Liver (tissue), 9 donors: ENCODE measurements around the gene SHISA3. TPM values are rescaled to one million over a fixed set of nuclear protein-coding genes. Genes with fewer than 3 reads are reported as not detected.

Experiments
- DNase-seq: peaks from one replicate; pipeline ENCODE4 v3.0.0-alpha.2; 2017; ENCODE audit warnings: low spot score
- H3K27ac ChIP-seq, 2 donors: one replicate each; pipeline ENCODE4 v1.7.0; 2013; ENCODE audit warnings: inconsistent platforms in 2 of 2, low read length in 2 of 2, control low read depth in 1 of 2, low read depth in 1 of 2, mild to moderate bottlenecking in 1 of 2
- H3K27me3 ChIP-seq, 4 donors: one replicate each; pipeline versions ENCODE4 v1.6.1 to v1.7.0; 2013; ENCODE audit warnings: low read length in 3 of 4, inconsistent platforms in 1 of 4, mild to moderate bottlenecking in 1 of 4, moderate library complexity in 1 of 4; ENCODE audit not compliant: control insufficient read depth in 4 of 4, insufficient read depth in 4 of 4
- H3K36me3 ChIP-seq, 4 donors: one replicate each; pipeline versions ENCODE4 v1.6.1 to v1.7.0; 2013; ENCODE audit warnings: low read length in 3 of 4, mild to moderate bottlenecking in 3 of 4, low read depth in 1 of 4, moderate library complexity in 1 of 4; ENCODE audit not compliant: control insufficient read depth in 4 of 4, insufficient read depth in 3 of 4
- H3K4me1 ChIP-seq, 4 donors: one replicate each; pipeline versions ENCODE4 v1.6.1 to v1.7.0; 2013; ENCODE audit warnings: low read length in 3 of 4, mild to moderate bottlenecking in 3 of 4, moderate library complexity in 1 of 4; ENCODE audit not compliant: control insufficient read depth in 4 of 4, insufficient read depth in 4 of 4
- H3K4me3 ChIP-seq, 3 donors: one replicate each; pipeline versions ENCODE4 v1.6.1 to v1.7.0; 2013; ENCODE audit warnings: low read length in 3 of 3, control low read depth in 1 of 3, low read depth in 1 of 3, mild to moderate bottlenecking in 1 of 3
- H3K9ac ChIP-seq, 2 donors: one replicate each; pipeline ENCODE4 v1.7.0; 2013; ENCODE audit warnings: low read length in 2 of 2, mild to moderate bottlenecking in 2 of 2, moderate library complexity in 2 of 2, control low read depth in 1 of 2, low read depth in 1 of 2
- H3K9me3 ChIP-seq, 4 donors: one replicate each; pipeline versions ENCODE4 v1.6.1 to v1.7.0; 2013; ENCODE audit warnings: low read length in 3 of 4; ENCODE audit not compliant: control insufficient read depth in 4 of 4
- ATF3 ChIP-seq: IDR thresholded peaks from 2 replicates; pipeline ENCODE4 v1.6.1; 2016; ENCODE audit warnings: antibody characterized with exemption
- CTCF ChIP-seq: fragments of 150-350 bp; IDR thresholded peaks from 2 replicates; pipeline ENCODE4 v1.5.1; 2017; ENCODE audit warnings: improper control_type of control experiment, low read depth, low read length; ENCODE audit not compliant: missing input control
- FOXA1 ChIP-seq: IDR thresholded peaks from 2 replicates; pipeline ENCODE4 v1.6.1; 2016; ENCODE audit warnings: antibody characterized with exemption
- FOXA2 ChIP-seq: IDR thresholded peaks from 2 replicates; pipeline ENCODE4 v1.6.1; 2016; ENCODE audit warnings: antibody characterized with exemption
- GABPA ChIP-seq, 2 donors: IDR thresholded peaks in 1 of 2; conservative IDR thresholded peaks in 1 of 2; 2 replicates each; pipeline ENCODE4 v1.6.1; 2016; ENCODE audit warnings: antibody characterized with exemption in 2 of 2, mild to moderate bottlenecking in 1 of 2, moderate library complexity in 1 of 2
- HNF4A ChIP-seq, 2 donors: conservative IDR thresholded peaks; 2 replicates each; pipeline ENCODE4 v1.6.1; 2016; ENCODE audit warnings: antibody characterized with exemption in 2 of 2, mild to moderate bottlenecking in 2 of 2
- HNF4G ChIP-seq: IDR thresholded peaks from 2 replicates; pipeline ENCODE4 v1.6.1; 2016; ENCODE audit warnings: antibody characterized with exemption
- JUND ChIP-seq, 2 donors: IDR thresholded peaks; 2 replicates each; pipeline ENCODE4 v1.6.1; 2016; ENCODE audit warnings: antibody characterized with exemption in 2 of 2
- MAX ChIP-seq: IDR thresholded peaks from 2 replicates; pipeline ENCODE4 v1.6.1; 2016; ENCODE audit warnings: antibody characterized with exemption
- NR2F2 ChIP-seq: IDR thresholded peaks from 2 replicates; pipeline ENCODE4 v1.6.1; 2016; ENCODE audit warnings: antibody characterized with exemption
- RAD21 ChIP-seq, 2 donors: IDR thresholded peaks; 2 replicates each; pipeline ENCODE4 v1.6.1; 2016; ENCODE audit warnings: antibody characterized with exemption in 2 of 2, mild to moderate bottlenecking in 2 of 2
- REST ChIP-seq: IDR thresholded peaks from 2 replicates; pipeline ENCODE4 v1.6.1; 2016; ENCODE audit warnings: antibody characterized with exemption, mild to moderate bottlenecking
- RXRA ChIP-seq, 2 donors: IDR thresholded peaks; 2 replicates each; pipeline ENCODE4 v1.6.1; 2017 to 2018; ENCODE audit warnings: antibody characterized with exemption in 2 of 2, mild to moderate bottlenecking in 1 of 2
- SP1 ChIP-seq: IDR thresholded peaks from 2 replicates; pipeline ENCODE4 v1.6.1; 2018; ENCODE audit warnings: antibody characterized with exemption, mild to moderate bottlenecking
- TAF1 ChIP-seq: conservative IDR thresholded peaks from 2 replicates; pipeline ENCODE4 v1.6.1; 2016; ENCODE audit warnings: antibody characterized with exemption, mild to moderate bottlenecking
- YY1 ChIP-seq: IDR thresholded peaks from 2 replicates; pipeline ENCODE4 v1.6.1; 2016; ENCODE audit warnings: antibody characterized with exemption, mild to moderate bottlenecking
- ZBTB33 ChIP-seq: IDR thresholded peaks from 2 replicates; pipeline ENCODE4 v1.6.1; 2016; ENCODE audit warnings: antibody characterized with exemption
- polyA plus RNA-seq, 2 donors: library from polyadenylated mRNA; stranded (reverse) in 1 of 2; unstranded in 1 of 2; fragments of 200-250 nt in 1 of 2; fragments of >200 nt in 1 of 2; fragmentation: Nextera tagmentation in 1 of 2; extraction: Ambion mirVana in 1 of 2; gene quantifications; one replicate each; pipeline versions ENCODE4 v1.2.1 to v1.2.3, GENCODE V29; 2013 to 2015
- total RNA-seq, 2 donors: library from RNA; depleted of rRNA; stranded (reverse); fragments of >200 nt; gene quantifications; one replicate each; pipeline ENCODE4 v1.2.3, GENCODE V29; 2014
- donor health status: healthy.
- donor health status: healthy.
- donor health status: healthy.
- donor health status: healthy.
- donor health status: healthy.

Gene SHISA3
- total and polyA plus RNA-seq, 4 donors, result 0.25 to 0.63 (median 0.56) TPM; not detected in 1

- Histone ChIP-seq H3K4me3 (no peak overlapping the region), H3K9me3 (no peaks in the 10 kb centered on the region), H3K27ac (no peak overlapping the region), H3K4me1 (peaks cover 0 to 5% (median 0%) of the 10 kb centered on the region in 4 donors), H3K27me3 (peaks cover 0 to 4% (median 0%) of the 10 kb centered on the region in 4 donors), H3K9ac (no peak overlapping the region), H3K36me3 (no peaks in the 10 kb centered on the region)
- DNase-seq, result no peak
- TF ChIP-seq YY1, result no peak
- TF ChIP-seq HNF4G, result no peak
- no peak for TF ChIP-seq NR2F2
- TF ChIP-seq REST, result no peak
- no peak for TF ChIP-seq CTCF
- TF ChIP-seq GABPA (IDR thresholded peaks at IDR 0.05 in 1 of 2, conservative IDR thresholded peaks at IDR 0.05 in 1 of 2), result no peak
- TF ChIP-seq RAD21 (IDR thresholded peaks at IDR 0.05), result no peak
- TF ChIP-seq JUND (IDR thresholded peaks at IDR 0.05), result no peak
- TF ChIP-seq FOXA1, result no peak
- no peak for TF ChIP-seq SP1
- TF ChIP-seq FOXA2, result no peak
- no peak for TF ChIP-seq ZBTB33
- TF ChIP-seq TAF1, result no peak
- no peak for TF ChIP-seq HNF4A (conservative IDR thresholded peaks at IDR 0.05)
- TF ChIP-seq ATF3, result no peak
- no peak for TF ChIP-seq MAX
- no peak for TF ChIP-seq RXRA (IDR thresholded peaks at IDR 0.05)
Measured at GRCh38 chr4:42364266-42365053, 32.8 kb upstream of the SHISA3 start.
